ENCODE results near the gene PTPN2.
A peak's percentile ranks its signal among the peaks of the same experiment; 100 is the strongest.
"Not testable (repeated sequence)": the region's sequence is repeated elsewhere in the genome, so short reads cannot be mapped to it uniquely, and the experiment has no call there.

PTPN2 gene

DNA sequence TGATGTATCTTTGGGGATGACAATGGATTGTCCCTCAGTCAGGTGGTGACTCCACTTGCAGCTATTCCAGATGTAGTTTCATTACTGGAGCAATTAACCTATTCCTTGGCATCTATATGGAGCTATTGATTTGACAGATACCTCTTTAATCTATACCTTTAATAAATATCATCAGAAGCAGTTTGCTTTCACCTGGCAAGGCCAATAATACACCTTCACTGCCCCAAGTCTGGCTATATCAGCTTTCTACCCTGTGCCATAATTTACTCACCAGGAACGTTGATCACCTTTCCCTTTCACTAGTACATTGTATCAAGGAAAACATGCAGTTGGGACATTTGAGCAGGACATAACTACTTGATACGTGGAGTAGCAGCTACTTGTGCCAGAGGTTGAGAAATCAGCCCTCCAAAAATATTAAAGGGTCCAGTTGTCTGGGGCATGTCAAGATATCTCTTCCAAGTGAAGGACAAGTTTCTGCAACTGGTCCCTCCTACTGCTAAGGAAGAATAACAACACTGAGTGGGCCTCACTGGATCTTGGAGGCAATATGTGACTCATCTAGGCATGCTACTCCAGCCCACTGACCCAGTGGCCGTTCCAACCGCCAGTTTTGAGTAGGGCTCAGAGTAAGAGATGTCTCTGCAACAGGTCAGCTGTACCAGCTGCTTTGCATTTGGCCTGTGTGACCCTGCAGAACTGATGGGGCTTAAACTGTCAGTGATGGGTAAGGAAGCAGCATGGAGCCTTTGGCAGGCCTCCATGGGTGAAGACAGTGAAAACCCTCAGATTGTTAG lies 114.2 kb downstream of the PTPN2 start:
- no peak for DNase-seq

DNA sequence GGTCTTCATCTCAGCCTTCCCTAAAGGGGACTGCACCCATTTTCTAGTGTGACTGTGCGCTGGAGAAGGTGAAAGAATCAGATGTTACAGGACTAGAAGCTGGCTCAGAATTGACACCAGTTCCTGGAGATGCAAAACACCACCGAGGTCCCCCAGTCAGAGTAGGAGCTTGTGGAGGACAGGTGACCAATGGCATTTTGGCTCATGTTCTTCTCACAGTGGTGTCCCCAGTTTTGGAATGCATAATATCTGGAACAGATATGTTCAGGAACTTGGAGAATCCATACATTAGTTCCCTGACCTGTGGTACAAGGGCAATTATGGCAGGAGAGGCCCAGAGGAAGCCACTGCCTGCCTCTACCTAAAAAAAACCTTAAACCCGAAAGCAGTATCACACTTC lies 114.9 kb downstream of the PTPN2 start:
- no peak for DNase-seq

DNA sequence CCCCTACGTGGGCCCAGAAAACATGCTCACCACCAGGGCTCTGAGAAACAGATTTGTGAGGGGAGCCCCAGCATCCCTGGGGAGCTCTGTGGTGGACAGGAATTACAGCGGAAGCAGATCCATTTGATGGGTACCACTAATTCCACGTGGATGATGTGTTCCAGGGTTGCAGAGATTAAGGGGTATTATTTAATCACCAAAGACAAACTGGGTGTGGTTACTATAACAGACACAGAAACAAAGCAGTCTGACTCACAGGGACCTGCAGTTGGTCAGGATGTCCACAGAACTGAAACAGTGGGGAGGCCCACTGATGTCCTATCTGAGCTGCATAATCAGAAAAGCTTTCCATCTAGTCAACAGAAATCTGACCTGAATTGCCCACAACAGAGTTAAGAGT lies 115.4 kb downstream of the PTPN2 start:
- DNase-seq, result peak; percentile 4

DNA sequence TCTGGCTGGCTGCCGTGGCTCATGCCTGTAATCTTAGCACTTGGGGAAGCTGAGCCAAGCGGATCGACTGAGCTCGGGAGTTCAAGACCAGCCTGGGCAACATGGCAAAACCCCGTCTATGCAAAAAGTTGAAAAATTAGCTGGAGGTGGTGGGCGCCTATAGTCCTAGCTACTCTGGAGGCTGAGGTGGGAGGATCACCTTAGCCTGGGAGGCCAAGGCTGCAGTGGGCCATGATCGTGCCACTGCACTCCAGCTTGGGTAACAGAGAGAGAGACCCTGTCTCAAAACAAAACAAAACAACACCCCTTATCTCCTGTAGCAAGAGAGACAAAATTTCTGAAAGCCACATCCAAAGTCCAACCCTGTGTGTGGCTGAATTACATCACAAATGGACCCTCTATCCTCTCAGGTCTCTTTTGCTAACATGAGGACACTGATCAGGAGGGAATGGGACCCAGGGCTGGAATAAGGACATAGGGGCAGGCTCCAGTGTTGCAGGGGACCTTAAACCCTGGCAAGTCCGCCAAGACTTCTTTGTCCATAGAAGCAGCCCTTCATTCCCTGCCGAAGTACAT lies 116.4 kb downstream of the PTPN2 start:
- DNase-seq, result no peak

DNA sequence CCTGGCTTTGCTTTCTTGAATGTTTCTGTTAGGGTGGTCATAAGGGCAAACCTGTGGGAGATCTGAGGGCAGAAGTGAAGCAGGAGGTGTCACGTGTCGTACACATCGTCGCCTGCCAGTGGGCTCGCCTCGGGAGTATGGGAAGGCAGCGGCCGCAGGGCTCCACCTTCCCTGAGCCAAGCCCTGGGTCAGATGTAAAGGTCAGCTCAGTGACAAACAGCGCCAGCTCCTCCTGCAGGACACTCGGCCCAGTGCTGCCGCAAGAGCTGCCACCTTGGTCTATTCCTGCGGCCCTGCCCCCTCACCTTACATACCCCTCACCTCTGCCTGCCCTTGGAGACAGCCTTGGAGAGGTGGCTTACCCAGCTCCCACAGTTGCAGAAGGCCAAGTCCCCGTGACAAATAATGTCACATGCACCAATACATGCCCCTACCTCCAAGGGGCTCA lies 117.0 kb downstream of the PTPN2 start:
- DNase-seq, result no peak

DNA sequence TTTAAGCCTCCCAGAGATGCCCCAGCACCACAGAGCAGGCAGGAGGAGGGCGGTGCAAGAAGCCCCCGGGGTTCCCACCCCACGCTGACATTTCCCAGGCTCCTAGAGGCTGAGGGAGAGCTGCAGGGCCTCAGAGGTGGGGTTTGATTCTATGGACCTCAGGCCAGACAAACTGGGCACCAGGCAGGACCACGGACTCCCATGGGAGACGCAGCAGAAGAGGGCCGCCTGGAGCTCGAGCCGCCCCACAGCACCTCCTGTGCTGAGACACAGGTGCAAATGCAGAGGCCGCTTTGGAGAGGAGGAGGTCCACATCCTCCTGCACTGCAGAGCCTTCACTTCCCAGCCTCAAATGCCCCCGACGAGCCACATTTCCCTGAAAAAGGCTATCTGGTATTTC lies 118.5 kb downstream of the PTPN2 start:
- DNase-seq, result no peak

DNA sequence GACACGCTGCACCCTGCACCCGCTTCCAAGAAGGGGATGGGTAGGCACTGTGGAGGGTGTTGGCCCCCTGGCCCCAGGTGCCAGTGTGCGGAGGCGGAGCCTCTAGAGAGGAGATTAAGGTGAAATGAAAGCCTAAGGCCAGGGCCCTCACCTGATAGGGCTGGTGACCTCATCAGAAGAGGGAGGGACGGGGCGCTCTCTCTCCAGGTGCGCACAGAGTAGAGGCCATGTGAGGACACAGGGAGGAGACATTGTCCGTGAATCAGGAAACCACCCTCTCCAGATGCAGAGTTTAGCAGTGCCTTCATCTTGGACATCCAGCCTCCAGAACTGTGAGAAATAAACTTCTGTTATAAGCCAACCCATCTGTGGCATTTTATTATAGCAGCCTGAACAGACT lies 118.9 kb downstream of the PTPN2 start:
- no peak for DNase-seq

DNA sequence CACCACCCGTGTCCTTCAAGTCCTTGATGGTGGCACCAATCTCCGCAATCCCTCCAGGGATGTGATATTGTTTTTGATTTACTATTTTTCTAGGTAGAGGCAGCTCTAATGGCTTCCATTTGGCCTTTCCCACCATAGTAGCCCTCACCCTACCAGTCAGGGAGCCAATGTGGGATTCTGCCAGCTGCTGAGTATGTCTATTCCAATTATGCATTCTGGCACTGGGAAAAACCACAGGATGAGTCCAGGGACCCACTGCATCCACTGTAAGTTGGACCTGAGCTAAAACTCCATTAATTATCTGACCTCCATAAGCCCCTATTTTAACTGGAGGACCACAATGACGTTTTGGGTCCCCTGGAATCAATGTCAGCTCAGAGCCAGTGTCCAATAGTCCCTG lies 125.5 kb downstream of the PTPN2 start:
- DNase-seq, result not testable (repeated sequence)

DNA sequence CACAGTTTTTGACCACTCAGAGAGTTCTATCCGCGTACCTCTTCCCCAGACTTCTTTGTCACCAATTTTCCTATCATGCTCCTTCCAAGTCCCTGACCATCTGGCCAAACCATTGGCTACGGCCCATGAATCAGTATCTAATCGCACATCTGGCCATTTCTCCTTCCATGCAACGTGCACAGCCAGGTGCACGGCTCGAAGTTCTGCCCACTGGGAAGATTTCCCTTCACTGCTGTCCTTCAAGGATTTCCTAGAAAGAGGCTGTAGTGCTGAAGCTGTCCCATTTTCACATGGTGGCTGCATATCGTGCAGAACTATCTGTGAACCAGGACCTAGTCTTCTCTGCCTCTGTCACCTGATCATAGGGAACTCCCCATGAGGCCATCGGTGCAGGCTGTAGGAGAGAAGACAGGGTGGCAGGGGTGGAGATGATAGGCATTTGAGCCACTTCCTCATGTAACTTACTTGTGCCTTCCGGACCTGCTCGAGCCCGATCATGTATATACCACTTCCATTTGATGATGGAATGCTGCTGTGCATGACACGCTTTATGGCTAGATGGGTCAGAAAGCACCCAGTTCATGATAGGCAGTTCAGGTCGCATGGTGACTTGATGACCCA lies 127.3 kb downstream of the PTPN2 start:
- DNase-seq, result not testable (repeated sequence)

DNA sequence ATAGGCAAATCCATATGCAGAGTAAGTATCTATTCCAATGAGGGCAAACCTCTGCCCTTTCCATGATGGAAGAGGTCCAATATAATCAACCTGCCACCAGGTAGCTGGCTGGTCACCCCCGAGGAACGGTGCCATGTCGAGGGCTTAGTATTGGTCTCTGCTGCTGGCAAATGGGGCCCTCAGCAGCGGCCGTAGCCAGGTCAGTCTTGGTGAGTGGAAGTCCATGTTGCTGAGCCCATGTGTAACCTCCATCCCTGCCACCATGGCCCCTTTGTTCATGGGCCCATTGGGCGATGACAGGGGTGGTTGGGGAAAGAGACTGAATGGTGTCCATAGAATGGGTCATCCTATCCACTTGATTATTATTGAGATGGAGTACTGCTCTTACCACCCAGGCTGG lies 128.4 kb downstream of the PTPN2 start:
- not testable (repeated sequence) for DNase-seq

DNA sequence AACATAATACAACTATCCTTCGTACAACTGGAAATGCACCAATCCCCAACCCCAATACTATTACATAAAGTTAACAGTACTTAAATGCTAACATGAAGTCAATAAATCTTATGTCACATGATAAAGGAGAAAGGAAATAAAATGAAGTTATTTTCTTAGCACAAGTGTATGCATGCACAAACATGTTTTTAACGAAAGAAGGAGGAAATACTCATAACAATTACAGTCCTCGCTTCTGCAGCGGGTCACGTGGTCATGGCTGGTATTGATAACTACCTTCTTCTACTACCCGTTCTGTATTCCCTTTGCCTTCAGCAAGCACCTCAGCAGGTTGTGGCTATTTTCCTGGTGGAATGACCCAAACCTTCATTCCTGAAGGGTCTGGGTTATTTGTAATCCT lies 129.5 kb downstream of the PTPN2 start:
- DNase-seq, result no peak

DNA sequence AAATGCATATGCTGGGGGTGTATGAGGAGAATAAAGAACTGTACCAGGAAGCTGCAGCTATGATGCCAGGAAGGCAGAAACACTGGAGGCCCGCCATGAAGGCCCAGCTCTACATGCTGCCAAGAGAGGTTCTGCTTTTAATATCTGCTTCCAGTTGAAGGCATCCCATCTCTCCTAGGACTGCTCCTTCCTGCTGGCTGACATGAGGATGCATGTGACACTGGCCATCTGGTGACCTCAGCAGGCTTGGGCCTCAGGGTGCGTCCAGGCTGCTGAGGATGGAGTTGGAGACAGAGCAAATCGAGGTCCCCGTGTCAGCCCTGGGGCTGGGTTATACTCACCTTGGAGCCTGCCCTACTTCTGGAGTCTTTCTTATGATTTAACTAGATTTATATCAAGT lies 132.1 kb downstream of the PTPN2 start:
- no peak for DNase-seq

DNA sequence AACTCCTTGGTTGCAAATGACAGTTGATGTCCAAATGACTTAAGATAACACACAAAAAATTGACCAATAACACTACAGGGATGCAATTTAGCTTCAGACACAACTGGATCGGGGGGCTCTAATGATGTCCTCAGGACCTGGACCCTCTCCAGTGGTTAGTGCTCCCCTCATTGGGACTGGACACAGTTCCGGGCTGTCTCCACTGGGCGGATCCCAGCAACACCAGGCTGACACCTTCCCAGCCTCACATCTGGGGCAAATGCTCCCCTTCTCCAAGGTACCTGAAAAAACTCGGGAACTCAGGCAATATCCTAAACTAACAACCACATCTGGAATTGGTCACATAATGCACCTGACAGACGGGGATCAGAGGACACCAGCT lies 132.5 kb downstream of the PTPN2 start:
- DNase-seq, result no peak

DNA sequence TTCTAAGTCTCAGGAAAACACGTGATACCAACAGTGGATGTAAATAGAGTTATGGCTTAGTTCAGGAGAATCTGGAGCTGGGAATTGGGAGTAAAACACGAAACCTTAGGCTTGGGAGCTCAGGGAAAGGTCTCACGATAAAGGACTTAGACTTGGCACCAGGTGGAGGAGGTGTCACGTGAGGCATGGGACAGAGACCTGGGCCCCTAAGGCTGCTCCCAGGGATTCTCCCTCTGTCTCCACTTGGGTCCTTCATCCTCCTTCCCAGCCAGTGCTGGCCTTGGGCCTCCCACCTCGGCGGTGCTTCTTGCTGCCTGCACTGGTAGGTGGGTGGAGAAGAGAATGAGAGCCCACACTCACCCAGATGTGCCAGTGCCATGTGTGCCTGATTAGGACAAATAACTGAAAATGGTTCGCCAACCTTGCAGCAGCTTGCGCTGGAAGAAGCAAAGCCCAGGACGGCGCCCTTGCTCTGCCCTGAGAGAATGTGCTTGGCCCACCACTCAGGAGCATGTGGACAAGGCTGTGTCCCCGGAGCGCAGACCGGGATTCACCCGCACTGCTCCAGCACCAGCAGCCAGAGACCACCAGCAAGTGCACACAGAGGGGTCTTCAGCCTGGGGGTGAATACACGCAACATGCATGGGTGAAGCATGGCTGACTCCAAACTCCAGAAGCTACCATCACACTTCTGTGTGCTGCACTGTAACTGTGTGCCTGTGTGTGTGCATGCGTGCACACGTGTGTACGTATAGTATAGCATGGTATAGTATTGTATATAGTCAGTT lies 133.1 kb downstream of the PTPN2 start:
- no peak for DNase-seq

DNA sequence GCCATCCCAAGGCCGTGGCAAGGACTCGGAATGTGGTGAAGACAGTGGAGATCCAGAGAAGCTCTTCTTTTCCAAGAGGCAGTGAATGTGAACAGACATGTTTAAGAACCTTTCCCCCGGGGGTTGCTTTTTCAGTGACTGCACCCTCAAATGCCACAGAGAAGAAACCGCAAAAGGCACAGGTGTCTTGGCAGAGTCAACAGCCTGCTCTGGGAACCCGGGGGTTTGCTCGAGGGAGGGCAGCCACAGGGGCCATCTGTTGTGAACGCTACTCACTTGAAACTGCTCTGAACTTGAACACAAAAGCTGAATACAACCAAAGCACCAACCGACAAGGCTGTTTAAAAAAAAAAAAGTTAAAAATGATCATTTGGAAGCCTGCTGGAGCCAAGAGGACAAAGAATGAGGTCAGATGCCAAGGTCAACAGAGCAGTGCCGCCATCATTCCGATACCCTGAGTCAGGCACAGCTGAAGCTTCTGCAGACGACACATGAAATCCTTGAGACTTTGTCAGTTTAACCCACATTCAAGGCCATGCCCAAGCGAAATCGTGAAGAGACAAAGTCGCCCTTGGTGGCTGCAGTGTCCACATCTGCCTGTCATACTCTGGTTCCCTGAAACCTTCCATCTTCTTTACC lies 133.8 kb downstream of the PTPN2 start:
- DNase-seq, result no peak

DNA sequence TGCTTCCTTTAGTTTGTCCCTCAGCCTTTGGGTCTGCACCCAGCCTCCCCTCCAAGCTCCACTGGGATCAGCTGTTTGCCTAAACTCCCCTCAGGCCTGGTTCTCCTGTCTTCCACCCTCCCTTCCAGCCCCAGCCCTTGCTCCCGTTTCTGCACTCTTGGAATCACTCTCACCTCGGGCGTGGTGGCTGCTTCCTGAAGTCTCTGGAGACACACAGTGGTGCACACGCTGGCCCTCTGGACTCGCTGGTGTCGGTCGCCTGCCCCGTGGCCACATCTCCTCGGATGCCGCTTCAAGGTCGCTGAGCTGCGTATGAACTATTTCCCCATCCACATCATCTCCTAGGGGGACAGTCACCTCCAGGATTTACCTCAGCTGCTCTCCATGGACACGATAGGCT lies 134.9 kb downstream of the PTPN2 start:
- DNase-seq, result no peak

DNA sequence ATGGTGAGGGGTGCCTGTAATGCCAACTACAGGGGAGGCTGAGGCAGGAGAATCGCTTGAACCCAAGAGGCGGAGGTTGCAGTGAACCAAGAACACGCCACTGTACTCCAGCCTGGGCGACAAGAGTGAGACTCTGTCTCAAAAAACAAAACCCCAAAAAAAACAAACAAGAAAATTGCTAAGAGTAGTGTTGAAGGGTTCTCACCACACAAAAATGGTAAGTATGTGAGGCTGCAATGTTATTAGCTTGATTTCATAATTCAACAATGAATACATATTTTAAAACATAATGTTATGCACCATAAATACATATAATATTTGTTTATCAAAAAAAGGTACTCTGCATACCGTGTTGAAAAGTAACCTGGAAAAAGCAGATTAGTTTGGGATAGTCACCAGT lies 135.4 kb downstream of the PTPN2 start:
- DNase-seq, result no peak

DNA sequence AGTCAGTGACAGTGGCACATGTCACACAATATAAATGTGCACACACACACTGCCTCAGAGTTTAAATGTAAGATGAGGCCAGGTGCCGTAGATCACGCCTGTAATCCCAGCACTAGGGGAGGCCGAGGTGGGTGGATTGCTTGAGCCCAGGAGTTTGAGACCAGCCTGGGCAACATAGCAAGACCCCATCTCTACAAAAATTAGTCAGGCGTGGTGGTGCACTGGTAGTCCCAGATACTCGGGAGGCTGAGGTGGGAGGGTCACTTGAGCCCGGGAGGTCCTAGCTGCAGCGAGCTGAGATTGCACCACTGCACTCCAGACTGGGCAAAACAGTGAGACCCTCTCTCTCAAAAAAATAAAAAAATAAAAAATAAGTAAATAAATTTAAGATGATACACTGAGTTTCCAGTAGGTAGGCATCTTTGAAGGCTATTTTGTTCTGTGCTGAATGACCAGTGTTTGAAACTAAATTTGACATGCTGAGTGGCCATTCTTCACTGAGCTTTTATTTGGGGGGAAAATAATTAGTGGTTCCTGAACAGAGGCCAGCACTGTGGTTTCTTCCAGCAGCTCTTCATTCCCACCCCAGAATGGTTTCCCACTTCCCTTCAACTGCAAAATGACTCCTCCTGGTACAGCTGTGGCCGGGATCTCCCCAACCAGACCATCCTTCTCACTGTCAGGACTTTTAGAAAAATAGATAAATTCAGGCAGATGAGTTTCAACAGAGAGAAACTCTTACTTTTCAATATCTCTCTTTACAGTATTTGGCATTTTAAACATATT lies 136.3 kb downstream of the PTPN2 start:
- DNase-seq, result no peak

DNA sequence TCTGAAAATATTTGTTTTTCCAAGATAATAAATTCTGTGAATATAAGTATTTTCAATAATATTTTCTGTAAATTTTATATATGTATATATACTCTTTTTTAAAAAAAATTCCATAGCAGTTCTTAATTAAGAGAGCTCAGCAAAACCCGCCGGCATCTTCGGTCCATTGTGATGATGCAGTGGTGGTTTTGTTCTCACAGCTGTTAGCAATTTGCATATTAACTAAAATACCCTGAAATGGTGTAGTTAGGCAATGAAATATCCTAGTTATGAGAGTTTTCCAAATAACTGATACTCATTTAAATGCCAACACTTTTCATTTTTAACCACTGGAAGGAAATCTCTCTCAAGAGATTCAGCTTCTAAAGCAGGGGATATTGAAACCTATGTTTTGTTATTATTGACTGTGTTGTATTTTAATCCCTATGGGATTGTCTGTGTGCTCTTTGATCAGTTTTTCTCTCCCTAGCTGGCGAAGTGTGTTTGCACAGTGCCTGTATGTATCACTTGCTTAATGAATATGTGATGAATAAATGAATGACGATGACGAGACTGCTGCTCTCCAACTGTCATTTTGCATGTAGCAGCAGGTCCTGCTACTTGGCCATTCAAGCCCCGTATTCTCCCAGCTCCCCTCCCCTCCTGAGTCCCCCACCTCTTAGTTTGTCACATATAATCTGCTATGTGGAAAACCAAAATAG lies 138.8 kb downstream of the PTPN2 start:
- no peak for DNase-seq

DNA sequence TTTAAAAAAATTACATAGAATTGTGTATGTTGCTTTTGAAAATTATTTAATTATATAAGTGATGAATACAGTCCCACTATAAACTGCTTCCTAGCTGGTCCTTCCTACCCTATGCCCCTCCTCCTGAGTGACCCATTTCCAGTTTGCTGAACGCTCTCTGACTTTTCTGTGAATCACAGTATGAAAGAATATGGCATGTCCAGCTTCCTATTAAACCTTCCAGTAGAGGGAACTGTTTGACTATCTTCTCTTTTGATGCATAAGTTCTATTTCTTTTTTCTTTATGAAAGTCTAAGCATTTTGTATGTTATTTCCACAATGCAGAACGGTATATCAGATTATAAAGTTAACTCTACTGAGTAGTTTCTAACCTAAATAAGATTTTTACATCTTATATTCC lies 139.9 kb downstream of the PTPN2 start:
- peak; percentile 55 for DNase-seq

DNA sequence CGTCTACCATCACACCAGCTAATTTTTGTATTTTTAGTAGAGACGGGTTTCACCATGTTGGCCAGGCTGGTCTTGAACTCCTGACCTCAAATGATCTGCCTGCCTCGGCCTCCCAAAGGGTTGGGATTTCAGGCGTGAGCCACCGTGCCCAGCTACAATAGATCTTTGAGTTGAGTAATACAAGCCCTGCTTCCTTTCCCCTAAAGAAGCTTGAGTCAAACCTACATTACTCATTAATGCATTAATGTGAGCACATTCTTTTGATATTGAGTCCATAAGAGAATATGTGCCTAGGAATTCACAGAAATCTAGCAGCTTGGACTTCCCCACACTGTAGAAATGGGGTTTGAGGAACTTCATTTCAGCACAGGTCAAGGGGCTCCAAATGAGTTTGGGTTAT lies 141.6 kb downstream of the PTPN2 start:
- DNase-seq, result peak; percentile 8
